IPS DF 6.9 (cell line): ENCODE results near the gene BHLHE40.

Source experiments
- DNase-seq: peaks from one replicate; pipeline ENCODE4 v3.0.0-alpha.2; 2013; ENCODE audit warnings: low read depth, low spot score
- H3K27ac ChIP-seq: one replicate; pipeline ENCODE4 v1.5.1; 2013; ENCODE audit warnings: low read length, control low read depth
- H3K27me3 ChIP-seq: 2 replicates; pipeline ENCODE4 v1.6.1; 2013; ENCODE audit warnings: mild to moderate bottlenecking, low read length; ENCODE audit not compliant: control insufficient read depth, insufficient read depth
- H3K36me3 ChIP-seq: 2 replicates; pipeline ENCODE4 v1.6.1; 2013; ENCODE audit warnings: low read length; ENCODE audit not compliant: control insufficient read depth, insufficient read depth
- H3K4me1 ChIP-seq: 2 replicates; pipeline ENCODE4 v1.6.1; 2013; ENCODE audit warnings: low read length; ENCODE audit not compliant: control insufficient read depth, insufficient read depth
- H3K4me3 ChIP-seq: 2 replicates; pipeline ENCODE4 v1.5.1; 2013; ENCODE audit warnings: mild to moderate bottlenecking, low read length
- H3K9me3 ChIP-seq: 2 replicates; pipeline ENCODE4 v1.6.1; 2013; ENCODE audit warnings: low read length, inconsistent platforms; ENCODE audit not compliant: control insufficient read depth, insufficient read depth
- WGBS: extraction: QIAGEN DNeasy Blood & Tissue Kit; methylation state at CpG from one replicate; pipeline ENCODE4 v1.1.7; 2013; ENCODE audit warnings: mixed read lengths, missing lambda C conversion rate; ENCODE audit not compliant: insufficient read length, insufficient coverage; 5-methylcytosine and 5-hydroxymethylcytosine counted together

BHLHE40 gene

GRCh38 chr3:5021116-5022092 lies 42.2 kb downstream of the BHLHE40 start:
- no peak overlapping the region for H3K27ac ChIP-seq
- no peak overlapping the region for H3K4me3 ChIP-seq
- H3K4me1 ChIP-seq, result 0 out of 2 replicates have a peak, but pooled peaks cover 2% of the 10 kb centered on the region
- no peaks in the 10 kb centered on the region for H3K36me3 ChIP-seq
- no peaks in the 10 kb centered on the region for H3K9me3 ChIP-seq
- DNase-seq, result no peak
- no peaks in the 10 kb centered on the region for H3K27me3 ChIP-seq
- 100% methylated on average over 1 of the region's 17 CpGs for WGBS

- no peak for DNase-seq
- H3K27ac ChIP-seq, result no peak overlapping the region
- no CpG with 5 or more reads among the region's 6 CpGs for WGBS
Observed at GRCh38 chr3:5022187-5022965, 43.1 kb downstream of the BHLHE40 start.

GRCh38 chr3:5022966-5023776 lies 43.9 kb downstream of the BHLHE40 start:
- Histone ChIP-seq H3K36me3 (no peaks in the 10 kb centered on the region), H3K27me3 (no peaks in the 10 kb centered on the region), H3K9me3 (no peaks in the 10 kb centered on the region), H3K4me1 (0 out of 2 replicates have a peak, but pooled peaks cover 2% of the 10 kb centered on the region), H3K4me3 (no peak overlapping the region), H3K27ac (no peak overlapping the region)
- no CpG with 5 or more reads among the region's 15 CpGs for WGBS
- peak; percentile 48 for DNase-seq

More at GRCh38 chr3:5022187-5022965, 43.1 kb downstream of the BHLHE40 start:
- no peaks in the 10 kb centered on the region for H3K36me3 ChIP-seq
- no peaks in the 10 kb centered on the region for H3K27me3 ChIP-seq
- 0 out of 2 replicates have a peak, but pooled peaks cover 2% of the 10 kb centered on the region for H3K4me1 ChIP-seq
- no peak overlapping the region for H3K4me3 ChIP-seq
- no peaks in the 10 kb centered on the region for H3K9me3 ChIP-seq

GRCh38 chr3:5023777-5024346 lies 44.6 kb downstream of the BHLHE40 start:
- H3K4me3 ChIP-seq, result no peak overlapping the region
- H3K27me3 ChIP-seq, result no peaks in the 10 kb centered on the region
- 0 out of 2 replicates have a peak, but pooled peaks cover 2% of the 10 kb centered on the region for H3K4me1 ChIP-seq
- no peak overlapping the region for H3K27ac ChIP-seq
- H3K36me3 ChIP-seq, result no peaks in the 10 kb centered on the region
- WGBS, result no CpG with 5 or more reads among the region's 9 CpGs
- no peak for DNase-seq
- H3K9me3 ChIP-seq, result no peaks in the 10 kb centered on the region

- no peak for DNase-seq
- no peaks in the 10 kb centered on the region for H3K36me3 ChIP-seq
- no peaks in the 10 kb centered on the region for H3K9me3 ChIP-seq
- no peaks in the 10 kb centered on the region for H3K27me3 ChIP-seq
- H3K4me3 ChIP-seq, result no peak overlapping the region; the same call in 1 of the 2 replicates
- no CpG with 5 or more reads among the region's 5 CpGs for WGBS
- no peak overlapping the region for H3K27ac ChIP-seq
- 0 out of 2 replicates have a peak, but pooled peaks cover 2% of the 10 kb centered on the region for H3K4me1 ChIP-seq
Observed at GRCh38 chr3:5026046-5026362, 46.8 kb downstream of the BHLHE40 start.

- Histone ChIP-seq H3K9me3 (no peaks in the 10 kb centered on the region), H3K4me1 (no peaks in the 10 kb centered on the region), H3K36me3 (no peaks in the 10 kb centered on the region), H3K27ac (no peak overlapping the region), H3K4me3 (no peak overlapping the region), H3K27me3 (no peaks in the 10 kb centered on the region)
- no CpG with 5 or more reads among the region's 1 CpG for WGBS
- no peak for DNase-seq
Observed at GRCh38 chr3:5029715-5030114, 50.5 kb downstream of the BHLHE40 start.

GRCh38 chr3:5030152-5030551 lies 50.9 kb downstream of the BHLHE40 start:
- H3K27ac ChIP-seq, result no peak overlapping the region
- no peaks in the 10 kb centered on the region for H3K9me3 ChIP-seq
- DNase-seq, result no peak
- H3K27me3 ChIP-seq, result no peaks in the 10 kb centered on the region
- H3K4me1 ChIP-seq, result no peaks in the 10 kb centered on the region
- H3K36me3 ChIP-seq, result no peaks in the 10 kb centered on the region
- H3K4me3 ChIP-seq, result no peak overlapping the region
- WGBS, result no CpG with 5 or more reads among the region's 5 CpGs

- Histone ChIP-seq H3K27ac (no peak overlapping the region), H3K36me3 (no peaks in the 10 kb centered on the region), H3K4me3 (no peak overlapping the region), H3K4me1 (no peaks in the 10 kb centered on the region), H3K9me3 (no peaks in the 10 kb centered on the region), H3K27me3 (no peaks in the 10 kb centered on the region)
- no CpG with 5 or more reads among the region's 6 CpGs for WGBS
- DNase-seq, result no peak
Observed at GRCh38 chr3:5032844-5033243, 53.6 kb downstream of the BHLHE40 start.
